ENCODE results near the gene TTC14. TPM values are rescaled to one million over a fixed set of nuclear protein-coding genes. Genes with fewer than 3 reads are reported as not detected.

TTC14 gene
- total and polyA plus RNA-seq, 2 of the 13 experiments (the other 11 are each of a cell fraction or from before 2014, with no cell fraction given) = 28.1 to 35.9 TPM

DNA sequence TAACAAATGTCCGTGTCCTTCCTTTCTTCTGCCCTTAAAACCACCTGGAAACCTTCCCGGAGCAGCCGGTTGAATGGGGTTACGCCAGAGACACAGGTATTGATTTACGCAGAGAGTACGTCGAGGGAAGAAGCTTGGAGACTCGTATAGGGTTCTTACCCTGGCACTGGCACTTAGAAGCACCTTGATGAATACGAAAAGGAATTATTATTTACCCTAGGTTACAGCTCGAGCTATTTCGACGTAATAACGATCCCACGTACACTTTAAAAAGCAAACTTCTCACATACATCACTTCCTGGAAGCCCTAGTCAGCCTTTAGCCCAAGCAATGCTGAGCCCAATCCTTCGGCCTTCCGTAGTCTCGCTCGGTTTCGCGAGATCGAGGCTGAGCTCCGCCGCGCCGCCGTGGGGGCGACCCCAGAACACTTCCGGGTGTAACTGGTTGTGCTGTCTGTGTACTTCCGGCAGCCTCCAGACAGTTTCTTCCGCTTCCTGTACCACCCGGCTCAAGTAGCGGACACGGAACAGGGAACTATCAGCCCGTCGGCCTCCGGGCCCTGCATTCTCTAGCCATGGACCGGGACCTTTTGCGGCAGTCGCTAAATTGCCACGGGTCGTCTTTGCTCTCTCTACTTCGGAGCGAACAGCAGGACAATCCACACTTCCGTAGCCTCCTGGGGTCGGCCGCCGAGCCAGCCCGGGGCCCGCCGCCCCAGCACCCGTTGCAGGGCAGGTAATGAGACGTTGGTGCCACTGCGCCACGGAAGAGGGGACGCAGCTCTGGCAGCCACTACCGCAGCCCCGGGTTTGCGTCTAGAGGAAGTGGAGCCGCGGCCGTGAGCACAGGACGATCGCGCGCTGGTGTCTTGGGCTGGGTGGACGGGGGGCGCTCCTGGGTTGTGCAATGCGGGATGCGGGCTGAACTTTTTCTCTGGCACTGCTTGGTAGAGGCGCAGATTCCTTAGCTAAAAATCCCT, at the start of gene TTC14 (continued):
- TF ChIP-seq, protein P1, sequence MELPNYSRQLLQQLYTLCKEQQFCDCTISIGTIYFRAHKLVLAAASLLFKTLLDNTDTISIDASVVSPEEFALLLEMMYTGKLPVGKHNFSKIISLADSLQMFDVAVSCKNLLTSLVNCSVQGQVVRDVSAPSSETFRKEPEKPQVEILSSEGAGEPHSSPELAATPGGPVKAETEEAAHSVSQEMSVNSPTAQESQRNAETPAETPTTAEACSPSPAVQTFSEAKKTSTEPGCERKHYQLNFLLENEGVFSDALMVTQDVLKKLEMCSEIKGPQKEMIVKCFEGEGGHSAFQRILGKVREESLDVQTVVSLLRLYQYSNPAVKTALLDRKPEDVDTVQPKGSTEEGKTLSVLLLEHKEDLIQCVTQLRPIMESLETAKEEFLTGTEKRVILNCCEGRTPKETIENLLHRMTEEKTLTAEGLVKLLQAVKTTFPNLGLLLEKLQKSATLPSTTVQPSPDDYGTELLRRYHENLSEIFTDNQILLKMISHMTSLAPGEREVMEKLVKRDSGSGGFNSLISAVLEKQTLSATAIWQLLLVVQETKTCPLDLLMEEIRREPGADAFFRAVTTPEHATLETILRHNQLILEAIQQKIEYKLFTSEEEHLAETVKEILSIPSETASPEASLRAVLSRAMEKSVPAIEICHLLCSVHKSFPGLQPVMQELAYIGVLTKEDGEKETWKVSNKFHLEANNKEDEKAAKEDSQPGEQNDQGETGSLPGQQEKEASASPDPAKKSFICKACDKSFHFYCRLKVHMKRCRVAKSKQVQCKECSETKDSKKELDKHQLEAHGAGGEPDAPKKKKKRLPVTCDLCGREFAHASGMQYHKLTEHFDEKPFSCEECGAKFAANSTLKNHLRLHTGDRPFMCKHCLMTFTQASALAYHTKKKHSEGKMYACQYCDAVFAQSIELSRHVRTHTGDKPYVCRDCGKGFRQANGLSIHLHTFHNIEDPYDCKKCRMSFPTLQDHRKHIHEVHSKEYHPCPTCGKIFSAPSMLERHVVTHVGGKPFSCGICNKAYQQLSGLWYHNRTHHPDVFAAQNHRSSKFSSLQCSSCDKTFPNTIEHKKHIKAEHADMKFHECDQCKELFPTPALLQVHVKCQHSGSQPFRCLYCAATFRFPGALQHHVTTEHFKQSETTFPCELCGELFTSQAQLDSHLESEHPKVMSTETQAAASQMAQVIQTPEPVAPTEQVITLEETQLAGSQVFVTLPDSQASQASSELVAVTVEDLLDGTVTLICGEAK (IDR thresholded peaks at IDR 0.05) = peak; percentile 93
- TF ChIP-seq, protein P1 (CRISPR knock-in tag; IDR thresholded peaks at IDR 0.05) = peak; percentile 43; the same call in 1 of the 2 replicates
- TF ChIP-seq ZBTB46 (CRISPR knock-in tag; IDR thresholded peaks at IDR 0.05; ENCODE audit: borderline replicate concordance) (no peak), REXO4 (CRISPR knock-in tag; IDR thresholded peaks at IDR 0.05; ENCODE audit: borderline replicate concordance) (no peak), KLF11 (CRISPR knock-in tag; IDR thresholded peaks at IDR 0.05) (0 out of 2 replicates have a peak, but pooled peaks have one; percentile 45), YEATS4 (CRISPR knock-in tag; IDR thresholded peaks at IDR 0.05; ENCODE audit: borderline replicate concordance) (no peak; the same call in 1 of the 2 replicates), ZNF20 (CRISPR knock-in tag; IDR thresholded peaks at IDR 0.05) (no peak), ZNF354B (CRISPR knock-in tag; IDR thresholded peaks at IDR 0.05) (0 out of 2 replicates have a peak, but pooled peaks have one; percentile 55), SIX1 (CRISPR knock-in tag; IDR thresholded peaks at IDR 0.05; ENCODE audit: borderline replicate concordance) (no peak), FOXO1 (CRISPR knock-in tag; IDR thresholded peaks at IDR 0.05) (peak; percentile 48; the same call in 1 of the 2 replicates), ZNF777 (CRISPR knock-in tag; IDR thresholded peaks at IDR 0.05) (no peak; the same call in 1 of the 2 replicates), HNF4A (CRISPR knock-in tag; IDR thresholded peaks at IDR 0.05) (no peak)
- TF ChIP-seq, protein P2, sequence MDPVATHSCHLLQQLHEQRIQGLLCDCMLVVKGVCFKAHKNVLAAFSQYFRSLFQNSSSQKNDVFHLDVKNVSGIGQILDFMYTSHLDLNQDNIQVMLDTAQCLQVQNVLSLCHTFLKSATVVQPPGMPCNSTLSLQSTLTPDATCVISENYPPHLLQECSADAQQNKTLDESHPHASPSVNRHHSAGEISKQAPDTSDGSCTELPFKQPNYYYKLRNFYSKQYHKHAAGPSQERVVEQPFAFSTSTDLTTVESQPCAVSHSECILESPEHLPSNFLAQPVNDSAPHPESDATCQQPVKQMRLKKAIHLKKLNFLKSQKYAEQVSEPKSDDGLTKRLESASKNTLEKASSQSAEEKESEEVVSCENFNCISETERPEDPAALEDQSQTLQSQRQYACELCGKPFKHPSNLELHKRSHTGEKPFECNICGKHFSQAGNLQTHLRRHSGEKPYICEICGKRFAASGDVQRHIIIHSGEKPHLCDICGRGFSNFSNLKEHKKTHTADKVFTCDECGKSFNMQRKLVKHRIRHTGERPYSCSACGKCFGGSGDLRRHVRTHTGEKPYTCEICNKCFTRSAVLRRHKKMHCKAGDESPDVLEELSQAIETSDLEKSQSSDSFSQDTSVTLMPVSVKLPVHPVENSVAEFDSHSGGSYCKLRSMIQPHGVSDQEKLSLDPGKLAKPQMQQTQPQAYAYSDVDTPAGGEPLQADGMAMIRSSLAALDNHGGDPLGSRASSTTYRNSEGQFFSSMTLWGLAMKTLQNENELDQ (CRISPR knock-in tag; IDR thresholded peaks at IDR 0.05; ENCODE audit: borderline replicate concordance) = 0 out of 2 replicates have a peak, but pooled peaks have one; percentile 25

Data from HepG2 (cell line).